Amniotic epithelial cell (primary cell): Measurements from ENCODE around the gene SSH2.

ENCODE experiments used
- DNase-seq: peaks from one replicate; pipeline ENCODE4 v3.0.0-alpha.2; 2010; ENCODE audit warnings: low read depth

The SSH2 gene

GRCh38 chr17:29576214-29577000 is 353.6 kb downstream of the SSH2 start:
- DNase-seq, result no peak
